Thyroid gland (tissue), 4 donors: Measurements from ENCODE around the gene ING2. TPM values are rescaled to one million over a fixed set of nuclear protein-coding genes. Genes with fewer than 3 reads are reported as not detected.

Source experiments
- DNase-seq, 2 donors: peaks; one replicate each; pipeline ENCODE4 v3.0.0-alpha.2; 2019
- H3K27ac ChIP-seq, 3 donors: fragments of 200-600 bp; sonication (generic); 1 replicate in 2 of 3; 2 replicates in 1 of 3; pipeline ENCODE4 v1.5.1; 2016 to 2019; ENCODE audit warnings: mild to moderate bottlenecking in 1 of 3, moderate library complexity in 1 of 3
- H3K27me3 ChIP-seq: fragments of 200-600 bp; sonication (generic); one replicate; pipeline ENCODE4 v1.5.1; 2019
- H3K36me3 ChIP-seq, 2 donors: fragments of 200-600 bp; sonication (generic); one replicate each; pipeline ENCODE4 v1.5.1; 2016 to 2019
- H3K4me1 ChIP-seq, 2 donors: fragments of 200-600 bp; sonication (generic); one replicate each; pipeline ENCODE4 v1.5.1; 2017 to 2019
- H3K4me3 ChIP-seq, 3 donors: fragments of 200-600 bp; sonication (generic); replicated peaks in 1 of 3; 1 replicate in 2 of 3; 2 replicates in 1 of 3; pipeline ENCODE4 v1.5.1; 2016; ENCODE audit warnings: mild to moderate bottlenecking in 1 of 3
- H3K9me3 ChIP-seq: fragments of 200-600 bp; sonication (generic); one replicate; pipeline ENCODE4 v1.5.1; 2017
- POLR2A ChIP-seq, 2 donors: fragments of 450-650 bp; IDR thresholded peaks; one replicate each; pipeline ENCODE4 v1.6.1; 2017; ENCODE audit warnings: antibody characterized with exemption in 2 of 2, mild to moderate bottlenecking in 2 of 2, moderate library complexity in 1 of 2
- whole genome bisulfite sequencing, 2 donors: methylation state at CpG; one replicate each; pipeline ENCODE4 v1.1.5; 2017; 5-methylcytosine and 5-hydroxymethylcytosine counted together
- intact Hi-C: fragments of 100-400 bp; cut with DNase I; formaldehyde crosslinking; loops from one replicate; pipeline ENCODE4 v1.15.1; 2023
- total RNA-seq, 4 donors: library from RNA; depleted of rRNA; stranded (reverse); fragments of >200 nt; gene quantifications; one replicate each; pipeline ENCODE4 v1.2.3, GENCODE V29; 2016
- TF ChIP-seq, protein P1 (sequence below), 6 experiments: fragments of 200-600 bp in 3 of 6; fragments of 450-650 bp in 3 of 6; sonication (generic) in 3 of 6; IDR thresholded peaks; one replicate each; pipeline ENCODE4 v1.5.1; 2016 to 2019; ENCODE audit warnings: antibody characterized with exemption in 6 of 6, mild to moderate bottlenecking in 2 of 6, inconsistent platforms in 1 of 6, moderate library complexity in 1 of 6

Gene ING2
- total RNA-seq, 4 donors from 2014 or later, result 17.2 to 21.4 (median 18.8) TPM

DNA sequence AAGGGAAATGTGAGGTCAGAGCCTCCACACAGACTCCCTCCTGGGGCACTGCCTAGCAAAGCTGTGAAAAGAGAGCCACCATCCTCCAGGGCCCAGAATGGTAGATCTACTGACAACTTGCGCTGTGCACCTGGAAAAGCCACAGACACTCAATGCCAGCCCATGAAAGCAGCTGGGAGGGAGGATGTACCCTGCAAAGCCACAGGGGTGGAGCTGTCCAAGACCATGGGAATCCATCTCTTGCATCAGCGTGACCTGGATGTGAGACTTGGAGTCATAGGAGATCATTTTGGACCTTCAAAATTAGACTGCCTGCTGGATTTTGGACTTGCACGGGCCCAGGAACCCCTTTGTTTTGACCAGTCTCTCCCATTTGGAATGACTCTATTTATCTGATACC is 37.6 kb upstream of the ING2 start:
- DNase-seq, result no peak
- Histone ChIP-seq H3K27ac (no peak overlapping the region), H3K4me3 (no peak overlapping the region), H3K4me1 (no peaks in the 10 kb centered on the region), H3K9me3 (no peaks in the 10 kb centered on the region), H3K36me3 (no peaks in the 10 kb centered on the region), H3K27me3 (no peaks in the 10 kb centered on the region)
- WGBS, 2 donors, result 90 to 100% methylated on average over 3 of the region's 3 CpGs
- TF ChIP-seq, protein P1, sequence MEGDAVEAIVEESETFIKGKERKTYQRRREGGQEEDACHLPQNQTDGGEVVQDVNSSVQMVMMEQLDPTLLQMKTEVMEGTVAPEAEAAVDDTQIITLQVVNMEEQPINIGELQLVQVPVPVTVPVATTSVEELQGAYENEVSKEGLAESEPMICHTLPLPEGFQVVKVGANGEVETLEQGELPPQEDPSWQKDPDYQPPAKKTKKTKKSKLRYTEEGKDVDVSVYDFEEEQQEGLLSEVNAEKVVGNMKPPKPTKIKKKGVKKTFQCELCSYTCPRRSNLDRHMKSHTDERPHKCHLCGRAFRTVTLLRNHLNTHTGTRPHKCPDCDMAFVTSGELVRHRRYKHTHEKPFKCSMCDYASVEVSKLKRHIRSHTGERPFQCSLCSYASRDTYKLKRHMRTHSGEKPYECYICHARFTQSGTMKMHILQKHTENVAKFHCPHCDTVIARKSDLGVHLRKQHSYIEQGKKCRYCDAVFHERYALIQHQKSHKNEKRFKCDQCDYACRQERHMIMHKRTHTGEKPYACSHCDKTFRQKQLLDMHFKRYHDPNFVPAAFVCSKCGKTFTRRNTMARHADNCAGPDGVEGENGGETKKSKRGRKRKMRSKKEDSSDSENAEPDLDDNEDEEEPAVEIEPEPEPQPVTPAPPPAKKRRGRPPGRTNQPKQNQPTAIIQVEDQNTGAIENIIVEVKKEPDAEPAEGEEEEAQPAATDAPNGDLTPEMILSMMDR (IDR thresholded peaks at IDR 0.05), result no peak
- TF ChIP-seq POLR2A (IDR thresholded peaks at IDR 0.05), result no peak
- intact Hi-C loops, result no loop called here

DNA sequence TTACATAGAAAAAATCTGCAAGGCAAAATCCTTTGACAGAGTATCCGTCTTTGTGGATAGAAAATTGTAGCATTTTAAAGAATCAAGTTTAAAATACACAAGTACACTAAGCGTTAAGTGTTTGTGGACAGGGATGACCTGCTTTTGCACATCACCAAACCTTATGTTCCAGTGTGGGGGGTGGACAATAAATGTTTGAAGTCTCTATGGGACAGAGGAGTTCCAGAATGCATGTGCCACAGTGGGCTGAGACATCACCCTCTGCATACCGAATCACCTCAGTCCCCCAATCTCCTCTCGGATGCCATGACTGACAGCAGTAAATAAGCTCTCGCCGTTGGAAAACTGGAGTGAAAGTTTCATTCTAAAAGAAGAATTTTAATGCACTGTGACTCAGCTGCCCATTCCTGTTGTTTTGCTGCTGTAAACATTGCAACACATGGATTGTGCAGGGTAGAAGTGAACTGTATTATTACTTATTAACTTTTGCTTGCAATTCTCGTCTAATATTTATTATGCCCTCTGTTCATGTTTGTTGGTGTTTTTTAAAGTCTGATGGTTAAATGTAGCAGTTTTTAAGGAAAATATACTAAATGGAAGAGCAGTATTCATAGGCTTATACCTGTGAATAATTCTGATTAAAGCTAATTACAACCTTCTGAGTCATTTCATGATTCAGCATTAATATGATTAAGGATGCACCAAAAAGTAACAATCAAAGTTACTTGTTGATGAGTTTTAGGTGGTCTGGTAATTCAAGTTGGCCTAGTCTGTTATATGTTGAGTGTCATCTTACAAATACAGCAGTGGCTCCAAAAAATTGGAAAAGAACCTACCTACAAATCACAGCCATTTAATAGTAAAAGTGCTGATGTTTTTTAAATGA is 36.4 kb upstream of the ING2 start:
- DNase-seq, result no peak
- no peaks in the 10 kb centered on the region for H3K9me3 ChIP-seq
- H3K4me3 ChIP-seq, result no peak overlapping the region
- no peaks in the 10 kb centered on the region for H3K27me3 ChIP-seq
- H3K4me1 ChIP-seq, result no peaks in the 10 kb centered on the region
- TF ChIP-seq, protein P1 (IDR thresholded peaks at IDR 0.05), result no peak
- TF ChIP-seq POLR2A (IDR thresholded peaks at IDR 0.05), result no peak
- no peaks in the 10 kb centered on the region for H3K36me3 ChIP-seq
- no peak overlapping the region for H3K27ac ChIP-seq
- intact Hi-C loops, result no loop called here
- WGBS, 2 donors, result 54 to 78% methylated on average over 7 of the region's 7 CpGs

DNA sequence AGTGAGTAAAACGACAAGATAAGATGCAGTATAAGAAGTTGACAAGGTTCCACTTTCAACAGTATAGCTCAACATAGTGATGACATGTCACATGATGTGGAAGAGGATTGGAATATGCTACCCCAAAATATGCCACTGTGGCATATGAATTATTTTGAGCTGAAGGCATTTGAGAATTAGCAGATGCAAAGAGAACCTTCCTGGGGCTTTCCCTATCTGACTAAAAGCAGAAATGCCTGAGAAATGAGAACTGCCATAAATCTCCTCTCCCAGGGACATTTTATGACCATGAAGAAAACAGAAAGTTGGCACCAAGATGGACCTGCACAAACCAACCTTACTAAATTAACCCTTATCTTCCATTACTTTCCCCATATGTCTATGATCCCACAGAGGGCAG is 35.6 kb upstream of the ING2 start:
- TF ChIP-seq, protein P1 (IDR thresholded peaks at IDR 0.05), result no peak
- no peak for TF ChIP-seq POLR2A (IDR thresholded peaks at IDR 0.05)
- H3K27ac ChIP-seq, result no peak overlapping the region
- WGBS, 2 donors, result 87 to 90% methylated on average over 1 of the region's 1 CpG
- no peak overlapping the region for H3K4me3 ChIP-seq
- H3K4me1 ChIP-seq, result no peaks in the 10 kb centered on the region
- DNase-seq, result no peak
- intact Hi-C loops, result no loop called here
- H3K27me3 ChIP-seq, result no peaks in the 10 kb centered on the region
- no peaks in the 10 kb centered on the region for H3K9me3 ChIP-seq
- H3K36me3 ChIP-seq, result no peaks in the 10 kb centered on the region

DNA sequence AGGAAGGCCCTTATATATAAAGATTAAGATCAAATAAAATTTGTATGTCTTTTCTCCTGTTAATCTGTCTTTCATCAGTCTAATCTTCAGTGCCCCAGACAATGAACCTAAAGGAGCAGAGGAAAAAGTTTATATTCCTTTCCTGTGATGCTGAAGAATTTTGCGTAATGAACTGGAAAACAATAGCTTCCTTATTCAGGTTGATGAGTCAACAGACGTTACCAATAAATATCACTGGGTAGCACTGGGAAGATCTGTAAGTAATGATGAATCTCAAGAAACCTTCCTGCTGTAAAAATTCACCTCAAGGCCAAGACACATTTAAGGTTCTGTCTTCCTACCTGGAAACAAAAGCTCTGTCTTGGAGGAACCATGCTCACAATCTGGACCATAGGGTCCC is 34.9 kb upstream of the ING2 start:
- Histone ChIP-seq H3K27me3 (no peaks in the 10 kb centered on the region), H3K9me3 (no peaks in the 10 kb centered on the region), H3K4me1 (no peaks in the 10 kb centered on the region), H3K36me3 (no peaks in the 10 kb centered on the region), H3K4me3 (no peak overlapping the region), H3K27ac (no peak overlapping the region)
- WGBS, 2 donors, result 80 to 82% methylated on average over 2 of the region's 2 CpGs
- intact Hi-C loops, result loop anchor here (5.0 to 10.0 kb wide), 2 partner anchors 135 to 697 kb away; no protein-coding TSS in a partner anchor
- DNase-seq, result no peak
- TF ChIP-seq POLR2A (IDR thresholded peaks at IDR 0.05), result no peak
- TF ChIP-seq, protein P1 (IDR thresholded peaks at IDR 0.05), result no peak

DNA sequence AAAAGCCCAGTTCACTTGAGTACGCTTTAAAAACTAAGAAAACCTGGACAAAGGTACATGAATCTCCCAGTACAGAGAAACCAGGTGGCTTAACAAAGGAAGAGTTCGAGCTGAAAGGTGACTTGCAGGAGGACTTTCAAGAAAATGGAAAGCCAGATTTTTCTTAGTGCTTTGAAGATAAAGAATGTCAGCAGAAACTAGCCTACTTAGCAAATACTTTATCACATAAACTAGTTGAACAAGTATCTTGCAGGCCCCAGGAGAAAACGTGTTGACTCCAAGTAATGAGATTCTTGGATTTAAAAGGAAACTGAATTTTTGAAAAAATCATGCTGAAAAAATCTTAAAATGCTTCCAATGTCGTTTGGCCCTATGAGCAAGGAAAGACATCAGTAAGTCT is 34.0 kb upstream of the ING2 start:
- TF ChIP-seq POLR2A (IDR thresholded peaks at IDR 0.05), result no peak
- TF ChIP-seq, protein P1 (IDR thresholded peaks at IDR 0.05), result no peak
- H3K9me3 ChIP-seq, result no peaks in the 10 kb centered on the region
- intact Hi-C loops, result loop anchor here (5.0 to 10.0 kb wide), 2 partner anchors 134 to 696 kb away; no protein-coding TSS in a partner anchor
- no peaks in the 10 kb centered on the region for H3K4me1 ChIP-seq
- no peaks in the 10 kb centered on the region for H3K36me3 ChIP-seq
- H3K4me3 ChIP-seq, result no peak overlapping the region
- DNase-seq, result no peak
- H3K27ac ChIP-seq, result no peak overlapping the region
- WGBS, 2 donors, result 53 to 58% methylated on average over 4 of the region's 4 CpGs
- H3K27me3 ChIP-seq, result no peaks in the 10 kb centered on the region
